SK-MEL-5 (cell line): ENCODE results near the gene SLC44A5. TPM values are rescaled to one million over a fixed set of nuclear protein-coding genes. Genes with fewer than 3 reads are reported as not detected.
"Not testable (repeated sequence)": the region's sequence is repeated elsewhere in the genome, so short reads cannot be mapped to it uniquely, and the experiment has no call there.

ENCODE experiments used
- DNase-seq: peaks from one replicate; pipeline ENCODE4 v3.0.0-alpha.2; 2016; ENCODE audit warnings: low read depth, low spot score
- in situ Hi-C: cut with HindIII; loops from 2 replicates; pipeline ENCODE4 v1.10.0; 2016; ENCODE audit warnings: low sequenced_read_pairs, high pct_unique_total_duplicates, low pct_unique_long_range_greater_than_20kb
- total RNA-seq: library from RNA; depleted of rRNA; stranded (reverse); fragments of >200 nt; shearing (Covaris generic); gene quantifications from 2 replicates; pipeline ENCODE4 v1.2.3, GENCODE V29; 2014

The SLC44A5 gene
- total RNA-seq, 1 experiment from 2014 or later, result 0.03 TPM

DNA sequence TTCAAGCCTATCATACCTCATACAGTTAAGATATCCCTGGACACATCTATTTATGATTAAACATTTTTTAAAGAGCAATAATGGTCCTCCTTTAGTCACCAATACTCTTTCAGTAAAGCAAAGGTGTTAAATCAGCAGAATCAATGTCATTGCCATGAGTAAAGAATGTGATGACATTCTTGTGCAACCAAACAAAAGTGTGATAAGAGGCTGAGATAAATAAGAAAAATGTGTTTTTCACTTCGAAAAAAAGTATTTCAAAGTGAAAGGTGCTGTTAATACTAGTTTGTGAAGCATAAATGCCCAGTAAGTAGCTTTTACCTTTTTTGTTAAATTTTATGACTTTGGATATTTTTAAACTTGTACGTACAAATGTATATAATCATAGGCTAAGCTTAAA is 8.4 kb downstream of the SLC44A5 start:
- in situ Hi-C loops, result no loop called here
- no peak for DNase-seq

DNA sequence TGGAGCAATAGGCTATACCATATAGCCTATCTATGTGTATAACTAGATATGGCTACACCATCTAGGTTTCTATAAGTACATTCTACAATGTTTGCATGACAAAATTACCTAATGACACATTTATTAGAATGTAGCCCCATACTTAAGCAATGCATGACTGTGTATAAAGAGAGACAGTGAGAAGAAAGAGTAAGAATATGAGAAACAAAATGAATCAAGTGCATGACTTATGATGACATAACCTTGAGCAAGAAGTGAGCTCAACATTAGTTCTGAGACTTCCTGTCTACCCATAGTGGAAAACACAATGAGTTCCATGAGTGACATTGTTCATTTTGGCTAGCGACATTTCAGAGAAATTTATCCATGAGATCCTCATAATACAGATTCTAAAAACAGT is 10.1 kb downstream of the SLC44A5 start:
- DNase-seq, result no peak
- in situ Hi-C loops, result no loop called here

DNA sequence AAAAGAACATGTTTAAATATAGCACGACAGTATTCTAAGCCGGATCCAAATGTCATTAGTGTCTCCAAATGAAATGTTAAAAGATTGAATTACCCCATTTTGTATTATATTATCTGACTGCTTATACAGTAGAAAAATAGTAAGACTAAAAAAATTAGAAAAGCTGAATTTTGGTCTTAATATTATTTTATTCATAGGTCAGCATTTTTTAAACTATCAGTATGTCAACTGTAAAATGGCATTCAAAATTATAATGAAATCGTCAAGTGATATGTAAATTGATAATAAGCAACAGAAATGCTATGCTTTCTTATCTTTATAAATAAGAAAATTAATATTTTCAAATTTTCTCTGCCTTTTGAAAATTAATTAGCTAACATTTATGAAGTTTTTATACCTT is 16.6 kb downstream of the SLC44A5 start:
- no peak for DNase-seq
- in situ Hi-C loops, result no loop called here

DNA sequence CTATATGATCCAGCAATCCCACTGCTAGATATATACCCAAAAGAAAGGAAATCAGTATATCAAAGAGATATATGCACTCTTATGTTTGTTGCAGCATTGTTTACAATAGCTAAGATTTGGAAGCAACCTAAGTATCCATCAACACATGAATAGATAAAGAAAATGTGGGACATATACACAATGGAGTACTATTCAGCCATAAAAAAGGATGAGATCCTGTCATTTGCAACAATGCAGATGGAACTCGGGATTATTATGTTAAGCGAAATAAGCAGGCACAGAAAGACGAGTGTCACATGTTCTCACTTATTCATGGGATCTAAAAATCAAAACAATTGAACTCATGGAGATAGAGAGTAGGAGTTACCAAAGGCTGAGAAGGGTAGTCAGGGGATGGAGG is 17.5 kb downstream of the SLC44A5 start:
- DNase-seq, in situ Hi-C loops: not testable (repeated sequence)

DNA sequence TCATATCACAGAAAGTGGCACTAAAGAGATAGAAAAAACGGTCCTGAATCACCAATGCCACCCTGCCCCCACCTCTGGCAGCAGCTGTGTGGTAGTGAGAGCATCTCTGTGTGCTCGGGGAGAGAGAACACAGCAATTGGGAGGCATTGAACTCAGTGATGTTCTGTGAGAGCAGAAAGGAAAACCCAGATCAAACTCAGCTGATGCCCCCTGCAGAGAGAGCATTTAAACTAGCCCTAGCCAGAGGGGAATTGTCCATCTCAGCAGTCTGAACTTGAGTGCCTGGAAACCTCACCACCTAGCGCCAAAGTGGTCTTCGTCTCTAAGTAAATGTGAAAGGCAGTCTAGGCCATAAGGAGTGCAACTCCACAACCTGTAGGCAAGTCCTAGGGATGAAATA is 21.3 kb downstream of the SLC44A5 start:
- in situ Hi-C loops, result no loop called here
- no peak for DNase-seq

DNA sequence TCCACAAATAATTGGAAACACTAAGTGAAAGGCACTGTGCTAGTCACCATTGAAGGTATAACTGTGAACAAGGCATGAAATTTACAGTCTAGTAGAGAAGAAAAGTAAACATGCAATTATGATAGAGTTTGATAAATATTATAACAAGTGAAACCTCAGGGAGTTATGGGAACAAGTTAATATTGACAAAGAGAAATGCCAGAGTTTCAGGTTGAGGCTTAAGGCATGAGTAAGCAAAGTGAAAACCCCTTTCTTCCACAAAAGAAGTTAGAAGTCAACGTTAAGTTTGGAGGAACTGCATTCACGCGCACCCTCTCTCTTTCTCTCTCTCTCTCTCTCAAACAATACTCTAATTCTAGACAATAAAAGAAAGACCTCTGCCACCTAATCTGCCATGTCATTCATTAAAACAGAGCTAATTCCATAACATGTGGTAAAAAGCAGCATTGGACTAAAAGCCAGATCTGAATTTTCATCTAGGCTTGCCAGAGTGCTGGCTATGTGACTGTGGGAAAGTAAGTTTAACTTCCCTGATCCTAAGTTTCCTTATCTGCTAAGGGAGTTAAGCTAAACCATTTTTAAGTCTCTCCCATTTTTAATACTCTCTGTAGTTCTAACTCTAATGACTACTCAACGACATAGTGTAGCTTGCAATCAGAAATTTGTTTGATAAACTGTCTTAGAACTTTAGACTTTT is 22.0 kb downstream of the SLC44A5 start:
- in situ Hi-C loops, result no loop called here
- DNase-seq, result no peak

DNA sequence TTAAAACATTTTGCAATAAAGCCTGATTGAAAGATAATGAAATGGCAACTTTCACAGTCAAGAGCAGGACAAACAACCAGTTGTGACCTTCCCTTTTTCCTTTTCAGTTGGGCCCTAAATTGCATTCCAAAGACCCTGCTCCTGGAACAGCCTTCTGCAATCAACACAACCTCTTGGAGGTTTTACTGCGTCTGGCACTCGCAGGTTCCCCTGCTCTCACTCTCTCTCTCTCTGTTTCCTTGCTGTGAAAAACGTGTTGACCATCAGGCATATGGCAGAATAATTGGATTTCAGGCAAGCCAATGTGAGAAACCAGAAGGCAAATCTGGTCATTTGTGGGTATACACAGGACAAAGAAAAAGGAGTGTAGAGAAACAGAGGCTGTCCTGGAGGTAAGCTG is 23.2 kb downstream of the SLC44A5 start:
- in situ Hi-C loops, result no loop called here
- DNase-seq, result no peak

DNA sequence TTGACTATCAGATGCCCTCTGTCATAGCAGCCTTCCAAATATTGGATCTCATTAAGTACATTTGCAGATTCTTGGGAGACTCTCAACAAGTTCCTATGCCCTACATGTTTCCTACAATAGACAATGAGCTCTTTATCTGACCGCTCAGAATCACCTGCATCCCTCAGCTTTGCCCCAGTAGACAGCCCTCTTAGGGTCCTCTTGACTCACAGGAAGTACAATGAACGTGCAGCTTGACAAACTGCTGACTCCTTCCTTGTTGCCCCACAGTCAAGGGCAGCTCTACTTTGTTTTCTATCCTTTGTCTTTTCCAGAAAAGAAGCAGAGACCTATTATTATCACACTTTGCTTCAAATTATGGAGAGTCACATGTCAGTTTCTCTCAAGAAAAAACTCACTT is 27.6 kb downstream of the SLC44A5 start:
- no peak for DNase-seq
- in situ Hi-C loops, result no loop called here

DNA sequence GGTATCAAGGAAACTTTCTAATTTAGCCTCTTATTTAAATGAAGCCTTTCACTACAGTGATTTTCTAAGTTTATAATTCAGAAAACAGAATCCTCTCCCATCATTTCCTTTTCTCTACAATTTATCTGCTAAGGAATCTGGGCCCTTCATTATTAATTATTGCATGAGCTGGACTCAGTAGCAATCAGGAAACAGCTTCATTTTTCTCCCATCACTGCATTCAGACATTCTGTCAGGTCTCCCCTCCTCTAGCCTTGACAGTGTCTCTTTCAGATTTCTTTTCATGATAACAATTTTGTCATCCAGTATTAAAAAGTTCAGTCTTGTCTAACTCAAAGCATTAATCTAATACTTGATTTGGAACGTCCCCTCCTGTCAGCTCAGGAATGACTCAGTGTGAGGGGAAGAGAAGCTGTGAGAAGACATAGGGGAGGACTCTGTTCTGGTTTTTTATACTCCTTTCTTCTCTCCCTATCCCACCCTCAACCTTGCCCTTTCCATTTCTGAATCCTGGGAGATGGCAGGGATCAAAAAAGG is 28.1 kb downstream of the SLC44A5 start:
- DNase-seq, result peak; percentile 16
- in situ Hi-C loops, result no loop called here

DNA sequence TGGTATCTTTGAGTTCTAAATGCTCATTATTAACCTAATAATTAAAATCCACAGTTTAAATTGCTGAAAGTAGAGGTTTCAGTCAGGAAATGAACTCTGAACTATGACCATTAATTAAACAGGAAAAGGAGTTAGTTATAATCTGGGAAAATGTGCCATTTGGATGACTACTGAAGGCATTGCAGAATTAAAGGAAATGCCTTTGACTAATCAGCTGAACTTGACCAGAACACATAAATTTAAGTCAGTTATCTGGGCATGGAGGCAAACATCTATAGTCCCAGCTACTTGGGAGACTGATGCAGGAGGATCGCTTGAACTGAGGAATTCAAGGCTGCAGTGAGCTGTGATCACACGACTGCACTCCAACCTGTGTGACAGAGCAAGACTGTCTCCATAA is 31.9 kb downstream of the SLC44A5 start:
- in situ Hi-C loops, result no loop called here
- no peak for DNase-seq

DNA sequence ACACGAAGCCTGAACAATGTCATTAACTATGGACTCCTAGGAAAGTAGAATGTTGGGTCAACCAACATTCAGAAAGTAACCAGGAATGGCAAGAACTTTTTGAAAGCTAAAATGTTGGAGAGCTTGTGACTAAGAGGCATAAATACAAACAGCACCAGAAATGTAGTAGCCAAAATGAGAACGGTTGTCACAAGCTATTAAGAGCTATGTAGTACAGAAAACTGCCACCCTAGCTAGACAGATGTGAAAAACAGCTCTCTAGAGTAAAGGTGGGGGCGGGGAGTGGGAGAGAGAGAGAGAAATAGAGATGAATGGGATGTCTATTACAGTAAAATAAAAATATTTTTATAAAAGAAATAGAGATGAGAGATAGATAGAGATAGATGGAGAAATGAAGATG is 35.1 kb downstream of the SLC44A5 start:
- in situ Hi-C loops, result no loop called here
- no peak for DNase-seq

DNA sequence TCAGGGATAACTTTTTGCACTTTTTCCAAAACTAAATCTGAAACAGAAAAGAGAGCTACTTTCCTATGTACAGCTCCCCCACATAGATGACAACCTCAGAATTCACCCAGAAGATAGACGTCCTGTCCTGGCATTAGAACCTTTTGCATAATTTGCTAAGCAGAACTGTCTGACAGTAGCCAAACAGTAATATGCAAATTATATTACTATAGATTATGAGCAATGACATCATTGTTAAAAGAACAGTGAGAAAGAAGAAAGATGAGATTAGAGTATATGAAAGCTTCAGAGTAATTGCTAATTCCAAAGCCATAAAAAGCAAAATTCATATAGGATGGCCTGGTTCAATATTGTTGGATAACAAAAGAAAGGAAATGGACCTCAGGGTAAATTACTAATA is 43.7 kb downstream of the SLC44A5 start:
- in situ Hi-C loops, result no loop called here
- no peak for DNase-seq

DNA sequence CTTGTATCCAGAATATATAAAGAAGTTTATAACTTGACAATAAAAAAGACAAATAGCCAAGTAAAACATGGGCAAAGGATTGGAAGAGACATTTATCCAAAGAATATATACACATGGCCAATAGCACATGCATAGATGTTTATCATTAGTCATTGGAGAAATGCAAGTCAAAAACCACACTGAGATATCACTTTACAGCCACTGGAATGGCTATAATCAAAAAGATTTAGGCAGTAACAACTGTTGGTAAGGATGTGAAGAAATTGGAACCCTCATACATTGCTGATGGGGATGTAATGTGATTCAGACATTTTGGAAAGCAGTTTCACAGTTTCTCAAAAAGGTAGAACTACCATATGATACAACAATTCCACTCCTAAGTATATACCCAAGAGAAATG is 51.1 kb downstream of the SLC44A5 start:
- no peak for DNase-seq
- in situ Hi-C loops, result no loop called here

DNA sequence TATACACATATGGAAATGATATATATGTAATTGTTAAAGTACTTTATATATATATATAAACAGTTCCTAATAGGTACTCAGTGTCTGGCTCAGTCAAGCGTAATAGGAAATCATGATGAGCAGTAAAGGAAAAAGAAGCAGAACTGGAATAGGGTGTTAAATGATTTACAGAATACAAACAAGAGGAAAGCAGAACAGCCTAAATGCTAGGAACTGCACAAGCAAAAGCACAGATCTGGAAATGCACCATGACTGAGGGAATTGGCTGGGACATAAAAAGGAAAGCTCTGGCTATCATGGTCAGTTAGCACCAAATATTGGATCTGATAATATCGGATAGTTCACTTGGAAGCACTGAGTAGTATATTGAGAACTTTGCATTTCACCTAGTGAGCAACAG is 51.8 kb downstream of the SLC44A5 start:
- no peak for DNase-seq
- in situ Hi-C loops, result no loop called here

DNA sequence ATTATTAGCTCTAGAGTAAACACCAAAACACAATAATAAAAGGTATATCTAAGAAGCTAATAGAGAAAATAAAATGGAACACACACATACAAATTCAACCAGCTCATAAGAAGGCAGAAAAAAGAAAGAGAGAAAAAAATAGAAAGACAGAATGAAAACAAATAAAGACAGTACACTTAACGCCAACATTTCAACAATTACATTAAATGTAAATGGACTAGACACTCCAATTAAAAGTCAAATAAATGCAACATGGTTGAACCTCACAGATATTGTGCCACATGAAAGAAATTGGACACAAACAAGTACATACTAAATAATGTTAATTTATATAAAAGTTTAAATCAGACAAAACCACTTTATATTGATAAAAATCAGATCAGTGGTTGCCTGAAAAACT is 56.0 kb downstream of the SLC44A5 start:
- no peak for DNase-seq
- in situ Hi-C loops, result no loop called here

DNA sequence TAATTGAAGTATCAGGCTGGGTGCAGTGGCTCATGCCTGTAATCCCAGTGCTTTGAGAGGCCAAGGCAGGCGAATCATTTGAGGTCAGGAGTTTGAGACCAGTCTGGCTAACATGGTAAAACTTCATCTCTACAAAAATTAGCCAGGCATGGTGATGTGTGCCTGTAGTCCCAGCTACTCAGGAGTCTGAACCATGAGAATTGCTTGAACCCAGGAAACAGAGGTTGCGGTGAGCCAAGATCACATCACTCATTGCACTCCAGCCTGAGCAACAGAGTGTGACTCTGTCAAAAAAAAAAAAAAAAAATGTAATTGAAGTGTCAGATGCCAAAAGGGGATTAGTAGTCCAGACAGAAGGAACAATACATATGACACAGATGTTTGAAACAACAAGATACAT is 56.7 kb downstream of the SLC44A5 start:
- DNase-seq, result no peak
- in situ Hi-C loops, result no loop called here

DNA sequence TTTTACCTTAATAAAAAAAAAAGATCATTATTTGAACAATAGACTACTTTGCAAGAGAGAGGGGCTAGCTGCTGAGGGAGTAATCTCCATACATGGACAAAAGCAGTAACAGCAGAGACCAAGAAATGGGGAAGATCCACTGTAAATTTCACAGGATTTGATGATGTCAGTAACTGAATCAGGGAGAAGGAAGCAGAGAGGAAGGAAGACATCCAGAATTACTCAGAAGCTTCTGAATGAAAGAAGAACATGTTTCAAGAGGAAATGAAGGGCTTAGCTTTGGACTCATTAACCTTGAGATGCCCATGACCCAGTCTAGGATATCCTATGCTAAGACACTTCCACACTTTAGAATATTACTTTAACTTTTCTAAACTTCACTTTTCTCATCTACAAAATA is 60.4 kb downstream of the SLC44A5 start:
- in situ Hi-C loops, result no loop called here
- no peak for DNase-seq

DNA sequence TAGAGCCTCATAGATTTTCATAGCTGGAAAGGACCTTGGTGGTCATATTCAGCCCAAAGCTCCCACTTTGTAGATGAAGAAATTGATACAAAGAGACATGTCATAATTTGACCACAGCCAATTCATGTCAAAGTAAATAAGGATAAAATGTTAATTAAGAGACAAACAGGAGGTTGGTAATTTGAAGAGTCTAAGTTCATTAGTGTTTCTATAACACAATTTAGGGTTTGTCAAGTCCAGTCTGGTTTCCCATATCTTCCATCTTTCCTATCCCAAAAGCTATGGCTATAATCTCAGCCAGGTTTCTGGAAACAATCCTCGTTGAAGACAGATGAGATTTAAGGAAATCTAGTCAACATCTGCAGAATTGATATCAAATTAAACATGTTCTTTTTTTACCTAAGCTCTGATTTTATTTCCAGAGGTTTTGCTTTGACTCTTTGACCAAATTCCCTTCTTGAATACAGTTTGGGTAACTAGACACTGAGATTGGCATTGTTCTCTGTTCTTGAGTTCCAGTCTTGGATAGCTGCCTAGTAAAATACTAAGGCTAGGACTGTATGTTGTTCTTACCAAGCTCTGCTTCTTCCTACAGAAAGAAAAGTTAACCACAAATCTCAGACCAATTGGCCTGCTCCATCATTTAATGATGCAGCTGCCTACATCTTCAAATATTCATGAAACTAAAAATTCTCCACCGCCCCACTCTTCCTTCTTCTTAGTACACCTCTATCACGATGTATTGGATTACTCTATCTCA is 62.0 kb downstream of the SLC44A5 start:
- in situ Hi-C loops, result no loop called here
- no peak for DNase-seq

DNA sequence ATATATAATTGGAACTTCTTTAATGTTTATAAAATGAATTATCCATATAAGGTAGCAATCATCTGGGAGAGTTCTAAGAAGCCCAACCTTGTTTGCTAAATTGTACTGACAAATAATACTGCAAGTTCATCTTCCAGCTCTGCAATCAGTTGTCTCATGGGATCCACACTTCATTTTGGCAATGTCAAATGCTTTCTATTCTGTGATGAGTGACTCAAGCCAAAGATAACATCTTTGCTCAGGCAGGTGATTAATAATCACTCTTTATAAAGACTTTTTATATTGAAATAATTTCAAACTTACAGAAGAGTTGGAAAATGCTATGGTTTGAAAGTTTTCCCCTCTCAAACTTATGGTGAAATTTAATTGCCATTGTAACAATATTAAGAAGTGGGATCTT is 67.2 kb downstream of the SLC44A5 start:
- no peak for DNase-seq
- in situ Hi-C loops, result no loop called here
